Breast epithelium (tissue), 3 donors: ENCODE data around the gene AOPEP.

Experiments
- CTCF ChIP-seq, 3 donors: fragments of 450-650 bp; IDR thresholded peaks; one replicate each; pipeline ENCODE4 v1.5.1; 2016 to 2017; ENCODE audit warnings: antibody characterized with exemption in 3 of 3, mild to moderate bottlenecking in 3 of 3, moderate library complexity in 3 of 3
- POLR2AphosphoS5 ChIP-seq, 3 donors: sonication (generic); formaldehyde crosslinking; IDR thresholded peaks; one replicate each; pipeline ENCODE4 v1.6.1; 2017; ENCODE audit warnings: antibody characterized with exemption in 3 of 3

- TF ChIP-seq POLR2AphosphoS5 (IDR thresholded peaks at IDR 0.05): no peak
- TF ChIP-seq CTCF (IDR thresholded peaks at IDR 0.05): no peak
These were observed 84.6 kb downstream of the AOPEP start for GRCh38 chr9:94811074-94811473.
